ENCODE results near the gene MT1X. TPM values are rescaled to one million over a fixed set of nuclear protein-coding genes. Genes with fewer than 3 reads are reported as not detected.

MT1X gene
- 13.2 and 18.8 TPM in 2 replicates for total RNA-seq
- long read RNA-seq, partial matches to known transcripts: 0 of 2 reads
- long read RNA-seq, other reads (novel, unspliced or antisense): 0 of 2 reads

DNA sequence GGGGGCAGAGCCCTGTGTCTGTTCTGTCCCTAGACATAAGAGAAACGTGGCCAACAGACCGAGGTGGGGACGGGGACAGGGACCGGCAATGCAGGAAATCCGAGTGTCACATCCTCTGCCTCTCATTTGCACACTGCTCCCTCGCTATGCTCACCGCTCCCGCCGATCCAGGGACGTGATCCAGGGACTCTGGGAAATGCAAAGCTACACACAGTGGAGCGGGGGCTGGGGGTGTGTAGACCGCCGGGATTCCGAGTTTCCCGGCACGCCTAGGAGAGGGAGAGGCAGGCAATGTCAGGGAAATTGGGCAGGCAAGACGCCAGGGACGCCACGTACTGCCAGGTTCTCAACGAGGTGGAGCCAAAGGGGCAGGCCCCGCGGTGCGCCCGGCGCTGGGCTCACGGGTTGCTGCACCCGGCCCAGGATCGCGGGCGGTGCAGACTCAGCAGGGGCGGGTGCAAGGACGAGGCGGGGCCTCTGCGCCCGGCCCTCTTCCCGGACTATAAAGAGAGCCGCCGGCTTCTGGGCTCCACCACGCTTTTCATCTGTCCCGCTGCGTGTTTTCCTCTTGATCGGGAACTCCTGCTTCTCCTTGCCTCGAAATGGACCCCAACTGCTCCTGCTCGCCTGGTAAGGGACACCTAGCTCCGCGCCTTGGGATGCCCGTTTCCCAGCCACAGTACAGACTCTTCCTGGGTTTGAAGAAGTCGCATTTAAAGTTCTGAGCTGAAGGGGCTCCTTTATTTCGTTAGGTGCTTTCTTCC, at the start of gene MT1X:
Gene MT1X, plus strand, starts transcription at position 532 of the 764 bp plus-strand sequence. Its CDS starts 71 bp downstream, at position 603.
- Mint-ChIP-seq H3K27me3 (ENCODE audit: low read depth) (peaks cover 14% of the 10 kb centered on the region), H3K27ac (ENCODE audit: unreplicated experiment) (peak within 1 kb of the TSS; percentile 95), H3K9me3 (peaks cover 3% of the 10 kb centered on the region), H3K36me3 (ENCODE audit: low read depth) (no peaks in the 10 kb centered on the region), H3K4me3 (peak within 1 kb of the TSS; percentile 89), H3K4me1 (peaks cover 14% of the 10 kb centered on the region)
- TF ChIP-seq, protein P1, sequence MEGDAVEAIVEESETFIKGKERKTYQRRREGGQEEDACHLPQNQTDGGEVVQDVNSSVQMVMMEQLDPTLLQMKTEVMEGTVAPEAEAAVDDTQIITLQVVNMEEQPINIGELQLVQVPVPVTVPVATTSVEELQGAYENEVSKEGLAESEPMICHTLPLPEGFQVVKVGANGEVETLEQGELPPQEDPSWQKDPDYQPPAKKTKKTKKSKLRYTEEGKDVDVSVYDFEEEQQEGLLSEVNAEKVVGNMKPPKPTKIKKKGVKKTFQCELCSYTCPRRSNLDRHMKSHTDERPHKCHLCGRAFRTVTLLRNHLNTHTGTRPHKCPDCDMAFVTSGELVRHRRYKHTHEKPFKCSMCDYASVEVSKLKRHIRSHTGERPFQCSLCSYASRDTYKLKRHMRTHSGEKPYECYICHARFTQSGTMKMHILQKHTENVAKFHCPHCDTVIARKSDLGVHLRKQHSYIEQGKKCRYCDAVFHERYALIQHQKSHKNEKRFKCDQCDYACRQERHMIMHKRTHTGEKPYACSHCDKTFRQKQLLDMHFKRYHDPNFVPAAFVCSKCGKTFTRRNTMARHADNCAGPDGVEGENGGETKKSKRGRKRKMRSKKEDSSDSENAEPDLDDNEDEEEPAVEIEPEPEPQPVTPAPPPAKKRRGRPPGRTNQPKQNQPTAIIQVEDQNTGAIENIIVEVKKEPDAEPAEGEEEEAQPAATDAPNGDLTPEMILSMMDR (conservative IDR thresholded peaks at IDR 0.05): no peak
- peak; percentile 72 for DNase-seq (ENCODE audit: low read depth, low spot score)

DNA sequence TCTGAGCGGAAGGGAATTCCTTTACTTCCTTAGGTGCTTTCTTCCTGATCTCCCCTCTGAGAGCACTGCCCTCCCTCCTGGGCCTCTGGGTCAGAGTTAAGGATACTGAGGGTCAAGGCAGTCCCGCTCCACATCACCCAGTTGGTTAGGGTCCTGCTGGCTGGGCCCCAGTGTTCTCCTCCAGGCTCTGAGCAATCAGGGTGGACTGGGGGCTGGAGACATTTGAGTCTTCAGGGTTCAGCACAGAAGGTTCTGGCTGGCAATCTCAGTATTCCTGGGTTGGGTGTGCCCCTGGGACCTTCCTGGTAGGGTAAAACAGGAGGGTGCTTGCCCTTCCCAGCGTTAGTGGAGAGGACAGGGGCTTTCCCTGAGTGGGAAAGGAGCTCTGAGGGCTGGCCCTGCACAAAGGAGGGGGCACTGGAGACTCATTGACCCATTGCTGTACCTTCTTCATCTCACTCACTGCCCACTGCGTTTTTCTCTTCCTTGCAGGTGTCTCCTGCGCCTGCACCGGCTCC, 49.4 kb upstream of the MT1X start:
- peaks cover 7% of the 10 kb centered on the region for H3K4me1 Mint-ChIP-seq

DNA sequence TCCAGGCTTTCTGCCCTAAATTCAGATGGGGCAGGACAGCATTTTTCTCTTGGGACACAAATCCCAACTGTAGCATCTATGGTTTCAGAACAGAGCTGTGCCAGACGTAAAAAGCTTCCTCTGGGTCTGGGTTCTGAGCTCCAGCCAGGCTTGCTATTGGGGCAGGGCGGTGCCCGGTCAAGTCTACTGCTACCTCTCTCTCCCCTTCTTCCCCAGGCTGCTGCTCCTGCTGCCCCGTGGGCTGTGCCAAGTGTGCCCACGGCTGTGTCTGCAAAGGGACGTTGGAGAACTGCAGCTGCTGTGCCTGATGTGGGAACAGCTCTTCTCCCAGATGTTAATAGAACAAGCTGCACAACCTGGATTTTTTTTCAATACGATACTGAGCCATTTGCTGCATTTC, 48.7 kb upstream of the MT1X start:
- Mint-ChIP-seq H3K4me1 (peaks cover 10% of the 10 kb centered on the region), H3K27ac (ENCODE audit: unreplicated experiment) (no peak overlapping the region), H3K9me3 (no peaks in the 10 kb centered on the region), H3K27me3 (ENCODE audit: low read depth) (peaks cover 99% of the 10 kb centered on the region), H3K4me3 (no peak overlapping the region), H3K36me3 (ENCODE audit: low read depth) (no peaks in the 10 kb centered on the region)
- DNase-seq (ENCODE audit: low read depth, low spot score): no peak
- TF ChIP-seq, protein P1 (conservative IDR thresholded peaks at IDR 0.05): no peak

More for the DNA sequence above, 49.4 kb upstream of the MT1X start:
- TF ChIP-seq, protein P1 (conservative IDR thresholded peaks at IDR 0.05): no peak
- Mint-ChIP-seq H3K9me3 (no peaks in the 10 kb centered on the region), H3K27me3 (ENCODE audit: low read depth) (peaks cover 97% of the 10 kb centered on the region), H3K4me3 (peak overlapping the region; percentile 36), H3K27ac (ENCODE audit: unreplicated experiment) (no peak overlapping the region), H3K36me3 (ENCODE audit: low read depth) (no peaks in the 10 kb centered on the region)
- DNase-seq (ENCODE audit: low read depth, low spot score): no peak

DNA sequence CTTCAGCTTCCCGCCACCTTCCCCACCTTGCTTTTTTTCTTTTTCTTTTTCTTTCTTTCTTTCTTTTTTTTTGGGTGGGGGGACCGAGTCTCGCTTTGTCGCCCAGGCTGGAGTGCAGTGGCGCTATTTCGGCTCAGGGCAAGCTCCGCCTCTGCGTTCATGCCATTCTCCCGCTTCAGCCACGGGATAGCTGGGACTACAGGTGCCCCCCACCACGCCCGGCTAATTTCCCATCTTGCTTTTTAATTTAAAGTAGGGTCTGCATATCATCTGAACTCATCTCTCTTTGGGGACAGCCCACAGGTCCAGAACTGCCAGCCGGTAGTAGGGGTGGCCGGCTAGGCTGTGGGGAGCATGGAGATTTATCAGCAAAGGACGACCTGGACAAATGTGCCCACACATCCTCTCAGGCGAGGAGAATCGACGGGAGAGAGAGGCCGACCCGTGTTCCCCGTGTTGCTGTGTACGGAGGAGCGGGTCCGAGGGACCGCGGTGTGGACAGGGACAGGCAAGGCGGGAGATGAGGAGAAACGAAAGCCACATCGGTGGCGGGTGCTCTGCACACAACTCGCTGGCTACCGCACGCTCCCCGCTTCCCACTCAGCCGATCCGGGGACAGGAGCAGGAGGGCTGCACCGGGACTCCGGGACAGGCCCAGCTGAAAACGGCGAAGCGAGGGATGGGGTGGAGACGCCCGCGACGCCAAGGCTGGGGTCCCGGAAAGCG, 47.4 kb upstream of the MT1X start:
- TF ChIP-seq, protein P1 (conservative IDR thresholded peaks at IDR 0.05): no peak
- H3K36me3 Mint-ChIP-seq (ENCODE audit: low read depth): no peaks in the 10 kb centered on the region
- H3K27ac Mint-ChIP-seq (ENCODE audit: unreplicated experiment): no peak overlapping the region
- DNase-seq (ENCODE audit: low read depth, low spot score): no peak
- peaks cover 10% of the 10 kb centered on the region for H3K4me1 Mint-ChIP-seq
- peaks cover 99% of the 10 kb centered on the region for H3K27me3 Mint-ChIP-seq (ENCODE audit: low read depth)
- H3K9me3 Mint-ChIP-seq: no peaks in the 10 kb centered on the region
- H3K4me3 Mint-ChIP-seq: no peak overlapping the region

DNA sequence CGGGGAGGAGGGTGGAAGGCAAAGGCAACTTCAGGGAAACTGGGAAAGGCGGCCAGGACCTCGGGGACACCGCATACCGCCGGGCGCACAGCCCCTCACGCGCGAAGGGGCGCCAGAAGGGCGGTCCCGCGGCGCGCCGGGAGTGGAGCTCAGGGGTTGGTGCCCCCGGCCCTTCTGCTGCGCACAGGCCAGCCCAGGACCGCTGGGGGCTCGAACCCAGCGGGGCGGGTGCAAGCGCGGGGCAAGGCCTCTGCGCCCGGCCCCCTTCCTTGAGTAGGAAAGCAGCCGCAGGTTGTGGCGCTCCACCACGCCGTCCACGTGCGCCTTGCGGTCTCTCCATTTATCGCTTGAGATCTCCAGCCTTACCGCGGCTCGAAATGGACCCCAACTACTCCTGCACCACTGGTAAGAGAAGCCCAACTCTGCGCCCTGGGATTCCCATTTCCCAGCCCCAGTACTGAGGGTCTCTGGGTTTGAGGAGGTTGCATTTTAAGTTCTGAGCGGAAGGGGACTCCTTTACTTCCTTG, 46.8 kb upstream of the MT1X start:
- no peaks in the 10 kb centered on the region for H3K9me3 Mint-ChIP-seq
- TF ChIP-seq, protein P1 (conservative IDR thresholded peaks at IDR 0.05): no peak
- H3K4me3 Mint-ChIP-seq: no peak overlapping the region
- no peak overlapping the region for H3K27ac Mint-ChIP-seq (ENCODE audit: unreplicated experiment)
- no peaks in the 10 kb centered on the region for H3K36me3 Mint-ChIP-seq (ENCODE audit: low read depth)
- no peak for DNase-seq (ENCODE audit: low read depth, low spot score)
- H3K4me1 Mint-ChIP-seq: peaks cover 10% of the 10 kb centered on the region
- peaks cover 99% of the 10 kb centered on the region for H3K27me3 Mint-ChIP-seq (ENCODE audit: low read depth)
